ENCODE measurements around the gene MATN4. TPM values are rescaled to one million over a fixed set of nuclear protein-coding genes. Genes with fewer than 3 reads are reported as not detected.

The MATN4 gene
- total and polyA plus RNA-seq, 2 of the 13 experiments (the other 11 are each of a cell fraction or from before 2014, with no cell fraction given), result not detected

DNA sequence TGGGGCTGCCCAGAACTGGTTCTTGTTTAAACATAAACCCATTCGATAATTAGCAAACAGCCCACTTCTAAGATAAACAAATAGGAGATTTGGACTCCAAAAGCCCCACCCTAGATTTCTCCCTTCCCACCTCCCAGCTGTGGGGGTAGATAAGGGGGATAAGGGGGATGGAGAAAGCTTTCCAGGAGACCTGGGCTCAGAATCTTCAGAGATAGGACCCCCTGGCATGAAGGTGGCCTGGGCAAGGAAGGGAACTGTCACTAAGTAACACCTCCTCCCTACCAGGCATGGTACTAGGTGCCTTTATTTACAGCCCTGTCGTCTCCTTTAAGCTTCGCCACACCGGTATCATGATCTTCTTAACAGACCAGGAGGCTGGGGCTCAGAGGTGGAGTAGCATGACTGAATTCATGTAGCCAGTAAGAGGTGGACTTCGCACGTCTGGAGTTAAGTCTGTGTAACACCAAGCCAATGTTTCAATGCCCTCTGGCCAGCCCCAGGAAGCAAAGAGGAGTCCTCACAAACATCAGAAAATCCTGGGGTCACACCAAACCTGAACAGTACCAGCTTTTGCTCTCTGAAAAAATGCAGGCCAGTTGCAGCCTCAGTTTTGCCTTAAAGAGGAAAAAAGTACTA is 35.6 kb upstream of the MATN4 start (continued):
- TF ChIP-seq, protein P1, sequence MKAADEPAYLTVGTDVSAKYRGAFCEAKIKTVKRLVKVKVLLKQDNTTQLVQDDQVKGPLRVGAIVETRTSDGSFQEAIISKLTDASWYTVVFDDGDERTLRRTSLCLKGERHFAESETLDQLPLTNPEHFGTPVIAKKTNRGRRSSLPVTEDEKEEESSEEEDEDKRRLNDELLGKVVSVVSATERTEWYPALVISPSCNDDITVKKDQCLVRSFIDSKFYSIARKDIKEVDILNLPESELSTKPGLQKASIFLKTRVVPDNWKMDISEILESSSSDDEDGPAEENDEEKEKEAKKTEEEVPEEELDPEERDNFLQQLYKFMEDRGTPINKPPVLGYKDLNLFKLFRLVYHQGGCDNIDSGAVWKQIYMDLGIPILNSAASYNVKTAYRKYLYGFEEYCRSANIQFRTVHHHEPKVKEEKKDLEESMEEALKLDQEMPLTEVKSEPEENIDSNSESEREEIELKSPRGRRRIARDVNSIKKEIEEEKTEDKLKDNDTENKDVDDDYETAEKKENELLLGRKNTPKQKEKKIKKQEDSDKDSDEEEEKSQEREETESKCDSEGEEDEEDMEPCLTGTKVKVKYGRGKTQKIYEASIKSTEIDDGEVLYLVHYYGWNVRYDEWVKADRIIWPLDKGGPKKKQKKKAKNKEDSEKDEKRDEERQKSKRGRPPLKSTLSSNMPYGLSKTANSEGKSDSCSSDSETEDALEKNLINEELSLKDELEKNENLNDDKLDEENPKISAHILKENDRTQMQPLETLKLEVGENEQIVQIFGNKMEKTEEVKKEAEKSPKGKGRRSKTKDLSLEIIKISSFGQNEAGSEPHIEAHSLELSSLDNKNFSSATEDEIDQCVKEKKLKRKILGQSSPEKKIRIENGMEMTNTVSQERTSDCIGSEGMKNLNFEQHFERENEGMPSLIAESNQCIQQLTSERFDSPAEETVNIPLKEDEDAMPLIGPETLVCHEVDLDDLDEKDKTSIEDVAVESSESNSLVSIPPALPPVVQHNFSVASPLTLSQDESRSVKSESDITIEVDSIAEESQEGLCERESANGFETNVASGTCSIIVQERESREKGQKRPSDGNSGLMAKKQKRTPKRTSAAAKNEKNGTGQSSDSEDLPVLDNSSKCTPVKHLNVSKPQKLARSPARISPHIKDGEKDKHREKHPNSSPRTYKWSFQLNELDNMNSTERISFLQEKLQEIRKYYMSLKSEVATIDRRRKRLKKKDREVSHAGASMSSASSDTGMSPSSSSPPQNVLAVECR (CRISPR knock-in tag; IDR thresholded peaks at IDR 0.05; ENCODE audit: borderline replicate concordance), result peak; percentile 43; the same call in 1 of the 2 replicates
- TF ChIP-seq ZFAT (CRISPR knock-in tag; conservative IDR thresholded peaks at IDR 0.05) (no peak), HNRNPUL1 (IDR thresholded peaks at IDR 0.05; ENCODE audit: low read depth, low read length) (no peak), PCBP2 (optimal IDR thresholded peaks at IDR 0.05; ENCODE audit: low read depth, low read length, poor library complexity, severe bottlenecking) (peak; percentile 59), ZNF367 (CRISPR knock-in tag; IDR thresholded peaks at IDR 0.05; ENCODE audit: borderline replicate concordance) (no peak), ZNF616 (CRISPR knock-in tag; IDR thresholded peaks at IDR 0.05; ENCODE audit: low read depth) (no peak), SOX6 (IDR thresholded peaks at IDR 0.05) (no peak), SOX6 (CRISPR knock-in tag; IDR thresholded peaks at IDR 0.05) (peak; percentile 49; the same call in 1 of the 2 replicates), ZNF292 (CRISPR knock-in tag; IDR thresholded peaks at IDR 0.05; ENCODE audit: borderline replicate concordance, low read depth) (0 out of 2 replicates have a peak, but pooled peaks have one; percentile 15), KLF9 (CRISPR knock-in tag; IDR thresholded peaks at IDR 0.05; ENCODE audit: low read depth) (0 out of 2 replicates have a peak, but pooled peaks have one; percentile 28), ZNF460 (CRISPR knock-in tag; IDR thresholded peaks at IDR 0.05; ENCODE audit: borderline replicate concordance) (no peak)
- TF ChIP-seq, protein P2, sequence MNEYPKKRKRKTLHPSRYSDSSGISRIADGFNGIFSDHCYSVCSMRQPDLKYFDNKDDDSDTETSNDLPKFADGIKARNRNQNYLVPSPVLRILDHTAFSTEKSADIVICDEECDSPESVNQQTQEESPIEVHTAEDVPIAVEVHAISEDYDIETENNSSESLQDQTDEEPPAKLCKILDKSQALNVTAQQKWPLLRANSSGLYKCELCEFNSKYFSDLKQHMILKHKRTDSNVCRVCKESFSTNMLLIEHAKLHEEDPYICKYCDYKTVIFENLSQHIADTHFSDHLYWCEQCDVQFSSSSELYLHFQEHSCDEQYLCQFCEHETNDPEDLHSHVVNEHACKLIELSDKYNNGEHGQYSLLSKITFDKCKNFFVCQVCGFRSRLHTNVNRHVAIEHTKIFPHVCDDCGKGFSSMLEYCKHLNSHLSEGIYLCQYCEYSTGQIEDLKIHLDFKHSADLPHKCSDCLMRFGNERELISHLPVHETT (CRISPR knock-in tag; conservative IDR thresholded peaks at IDR 0.05), result no peak
- TF ChIP-seq, protein P3, sequence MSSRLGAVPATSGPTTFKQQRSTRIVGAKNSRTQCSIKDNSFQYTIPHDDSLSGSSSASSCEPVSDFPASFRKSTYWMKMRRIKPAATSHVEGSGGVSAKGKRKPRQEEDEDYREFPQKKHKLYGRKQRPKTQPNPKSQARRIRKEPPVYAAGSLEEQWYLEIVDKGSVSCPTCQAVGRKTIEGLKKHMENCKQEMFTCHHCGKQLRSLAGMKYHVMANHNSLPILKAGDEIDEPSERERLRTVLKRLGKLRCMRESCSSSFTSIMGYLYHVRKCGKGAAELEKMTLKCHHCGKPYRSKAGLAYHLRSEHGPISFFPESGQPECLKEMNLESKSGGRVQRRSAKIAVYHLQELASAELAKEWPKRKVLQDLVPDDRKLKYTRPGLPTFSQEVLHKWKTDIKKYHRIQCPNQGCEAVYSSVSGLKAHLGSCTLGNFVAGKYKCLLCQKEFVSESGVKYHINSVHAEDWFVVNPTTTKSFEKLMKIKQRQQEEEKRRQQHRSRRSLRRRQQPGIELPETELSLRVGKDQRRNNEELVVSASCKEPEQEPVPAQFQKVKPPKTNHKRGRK (CRISPR knock-in tag; IDR thresholded peaks at IDR 0.05), result no peak
- TF ChIP-seq, protein P4, sequence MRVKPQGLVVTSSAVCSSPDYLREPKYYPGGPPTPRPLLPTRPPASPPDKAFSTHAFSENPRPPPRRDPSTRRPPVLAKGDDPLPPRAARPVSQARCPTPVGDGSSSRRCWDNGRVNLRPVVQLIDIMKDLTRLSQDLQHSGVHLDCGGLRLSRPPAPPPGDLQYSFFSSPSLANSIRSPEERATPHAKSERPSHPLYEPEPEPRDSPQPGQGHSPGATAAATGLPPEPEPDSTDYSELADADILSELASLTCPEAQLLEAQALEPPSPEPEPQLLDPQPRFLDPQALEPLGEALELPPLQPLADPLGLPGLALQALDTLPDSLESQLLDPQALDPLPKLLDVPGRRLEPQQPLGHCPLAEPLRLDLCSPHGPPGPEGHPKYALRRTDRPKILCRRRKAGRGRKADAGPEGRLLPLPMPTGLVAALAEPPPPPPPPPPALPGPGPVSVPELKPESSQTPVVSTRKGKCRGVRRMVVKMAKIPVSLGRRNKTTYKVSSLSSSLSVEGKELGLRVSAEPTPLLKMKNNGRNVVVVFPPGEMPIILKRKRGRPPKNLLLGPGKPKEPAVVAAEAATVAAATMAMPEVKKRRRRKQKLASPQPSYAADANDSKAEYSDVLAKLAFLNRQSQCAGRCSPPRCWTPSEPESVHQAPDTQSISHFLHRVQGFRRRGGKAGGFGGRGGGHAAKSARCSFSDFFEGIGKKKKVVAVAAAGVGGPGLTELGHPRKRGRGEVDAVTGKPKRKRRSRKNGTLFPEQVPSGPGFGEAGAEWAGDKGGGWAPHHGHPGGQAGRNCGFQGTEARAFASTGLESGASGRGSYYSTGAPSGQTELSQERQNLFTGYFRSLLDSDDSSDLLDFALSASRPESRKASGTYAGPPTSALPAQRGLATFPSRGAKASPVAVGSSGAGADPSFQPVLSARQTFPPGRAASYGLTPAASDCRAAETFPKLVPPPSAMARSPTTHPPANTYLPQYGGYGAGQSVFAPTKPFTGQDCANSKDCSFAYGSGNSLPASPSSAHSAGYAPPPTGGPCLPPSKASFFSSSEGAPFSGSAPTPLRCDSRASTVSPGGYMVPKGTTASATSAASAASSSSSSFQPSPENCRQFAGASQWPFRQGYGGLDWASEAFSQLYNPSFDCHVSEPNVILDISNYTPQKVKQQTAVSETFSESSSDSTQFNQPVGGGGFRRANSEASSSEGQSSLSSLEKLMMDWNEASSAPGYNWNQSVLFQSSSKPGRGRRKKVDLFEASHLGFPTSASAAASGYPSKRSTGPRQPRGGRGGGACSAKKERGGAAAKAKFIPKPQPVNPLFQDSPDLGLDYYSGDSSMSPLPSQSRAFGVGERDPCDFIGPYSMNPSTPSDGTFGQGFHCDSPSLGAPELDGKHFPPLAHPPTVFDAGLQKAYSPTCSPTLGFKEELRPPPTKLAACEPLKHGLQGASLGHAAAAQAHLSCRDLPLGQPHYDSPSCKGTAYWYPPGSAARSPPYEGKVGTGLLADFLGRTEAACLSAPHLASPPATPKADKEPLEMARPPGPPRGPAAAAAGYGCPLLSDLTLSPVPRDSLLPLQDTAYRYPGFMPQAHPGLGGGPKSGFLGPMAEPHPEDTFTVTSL (CRISPR knock-in tag; IDR thresholded peaks at IDR 0.05; ENCODE audit: borderline replicate concordance), result no peak
